ENCODE data around the gene CHSY1.
A peak's percentile ranks its signal among the peaks of the same experiment; 100 is the strongest.

The CHSY1 gene

DNA sequence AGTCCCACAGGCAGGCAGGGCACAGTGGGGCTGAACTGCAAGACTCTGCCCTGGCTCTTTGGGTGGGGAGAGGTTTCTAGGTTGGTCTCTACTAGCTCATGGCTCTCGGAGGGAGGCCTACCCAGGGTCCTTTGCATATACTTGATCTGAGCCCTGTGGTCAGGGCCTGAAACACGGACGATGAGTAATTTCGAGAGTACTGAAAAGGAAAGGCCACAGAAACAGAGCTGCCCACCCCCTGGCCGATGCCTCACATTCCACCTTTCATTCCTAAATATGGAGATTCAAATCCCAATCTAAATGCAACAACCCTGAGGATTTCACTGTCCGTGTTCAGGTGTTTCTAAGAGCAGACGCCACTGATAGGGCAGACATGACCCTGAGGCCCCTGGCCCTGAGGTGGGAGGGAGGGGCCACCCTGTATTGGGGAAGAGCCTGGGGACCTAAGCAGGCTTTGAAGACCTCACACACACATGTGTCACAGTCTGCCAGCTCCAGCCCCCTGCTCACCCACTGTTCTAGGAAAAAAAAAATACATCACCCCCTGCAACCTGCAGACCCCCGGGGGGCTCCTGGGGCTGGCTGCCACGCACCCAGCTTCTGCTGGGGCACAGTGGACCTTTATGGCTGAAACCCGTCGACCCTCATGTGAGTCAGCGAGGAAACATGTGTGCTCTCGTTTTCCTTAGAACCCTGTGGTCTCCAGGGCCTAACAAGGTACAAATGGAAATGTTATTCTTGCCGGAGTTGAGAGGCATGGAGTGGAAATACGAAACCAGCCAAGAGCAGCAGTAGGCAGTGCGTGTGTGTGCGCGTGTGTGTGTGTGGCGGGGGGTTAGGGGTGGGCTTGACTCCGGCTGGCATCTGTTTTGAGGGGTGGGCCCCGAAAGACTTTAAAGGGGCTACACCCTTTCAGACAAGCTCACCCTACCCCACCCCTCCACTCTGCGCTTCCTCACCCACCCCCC is 112.7 kb downstream of the CHSY1 start:
- H3K27me3 ChIP-seq (ENCODE audit: control insufficient read depth in 2 of 2, insufficient read depth in 2 of 2, low read length in 2 of 2), result no peaks in the 10 kb centered on the region
- H3K27ac ChIP-seq (ENCODE audit: low read depth in 2 of 2, low read length in 2 of 2), result no peak overlapping the region

DNA sequence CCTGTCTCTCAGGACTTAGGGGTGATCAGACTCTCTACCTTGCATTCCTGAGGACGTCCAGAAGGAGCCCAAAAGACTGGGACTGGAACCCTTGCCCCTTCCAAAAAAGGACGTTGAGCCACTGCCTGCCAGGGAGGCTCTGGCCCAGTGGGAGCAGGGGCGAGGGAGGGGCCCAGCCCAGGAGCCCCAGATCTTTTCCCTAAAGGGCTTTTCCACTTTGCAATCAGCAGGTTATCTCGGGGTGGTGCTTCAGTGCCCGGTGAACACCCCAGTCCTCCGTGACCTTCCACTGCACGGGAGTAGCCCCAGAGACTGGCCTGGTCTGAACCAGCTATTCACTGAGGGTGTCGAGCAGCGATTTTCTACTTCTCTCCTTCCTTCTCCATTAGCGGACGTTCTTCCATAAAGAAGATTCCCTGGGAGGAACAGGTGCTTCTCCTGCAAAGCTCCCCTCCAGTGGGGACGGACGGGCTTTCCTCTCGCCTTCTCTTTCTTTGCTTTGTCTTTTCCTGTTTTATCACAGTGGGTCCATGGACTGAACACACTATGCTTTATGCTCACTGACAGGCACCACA is 113.7 kb downstream of the CHSY1 start:
- H3K4me3 ChIP-seq (ENCODE audit: low read length in 2 of 2), result no peak overlapping the region
- no peak overlapping the region for H3K9ac ChIP-seq (ENCODE audit: low read depth in 1 of 2, low read length in 2 of 2)
- no peaks in the 10 kb centered on the region for H3K36me3 ChIP-seq (ENCODE audit: control insufficient read depth in 2 of 2, insufficient read depth in 2 of 2, low read length in 2 of 2)
- H3K4me1 ChIP-seq (ENCODE audit: control insufficient read depth in 2 of 2, insufficient read depth in 2 of 2, low read length in 2 of 2), result peaks cover 4 to 10% of the 10 kb centered on the region in 2 donors
- H3K9me3 ChIP-seq (ENCODE audit: control insufficient read depth in 2 of 2, low read length in 2 of 2), result no peaks in the 10 kb centered on the region
- H3K27me3 ChIP-seq (ENCODE audit: control insufficient read depth in 2 of 2, insufficient read depth in 2 of 2, low read length in 2 of 2), result no peaks in the 10 kb centered on the region
- no peak overlapping the region for H3K27ac ChIP-seq (ENCODE audit: low read depth in 2 of 2, low read length in 2 of 2)

More for the DNA sequence above, 112.7 kb downstream of the CHSY1 start:
- Histone ChIP-seq H3K4me1 (ENCODE audit: control insufficient read depth in 2 of 2, insufficient read depth in 2 of 2, low read length in 2 of 2) (peaks cover 4 to 10% of the 10 kb centered on the region in 2 donors), H3K9me3 (ENCODE audit: control insufficient read depth in 2 of 2, low read length in 2 of 2) (no peaks in the 10 kb centered on the region), H3K36me3 (ENCODE audit: control insufficient read depth in 2 of 2, insufficient read depth in 2 of 2, low read length in 2 of 2) (no peaks in the 10 kb centered on the region), H3K9ac (ENCODE audit: low read depth in 1 of 2, low read length in 2 of 2) (no peak overlapping the region), H3K4me3 (ENCODE audit: low read length in 2 of 2) (no peak overlapping the region)

DNA sequence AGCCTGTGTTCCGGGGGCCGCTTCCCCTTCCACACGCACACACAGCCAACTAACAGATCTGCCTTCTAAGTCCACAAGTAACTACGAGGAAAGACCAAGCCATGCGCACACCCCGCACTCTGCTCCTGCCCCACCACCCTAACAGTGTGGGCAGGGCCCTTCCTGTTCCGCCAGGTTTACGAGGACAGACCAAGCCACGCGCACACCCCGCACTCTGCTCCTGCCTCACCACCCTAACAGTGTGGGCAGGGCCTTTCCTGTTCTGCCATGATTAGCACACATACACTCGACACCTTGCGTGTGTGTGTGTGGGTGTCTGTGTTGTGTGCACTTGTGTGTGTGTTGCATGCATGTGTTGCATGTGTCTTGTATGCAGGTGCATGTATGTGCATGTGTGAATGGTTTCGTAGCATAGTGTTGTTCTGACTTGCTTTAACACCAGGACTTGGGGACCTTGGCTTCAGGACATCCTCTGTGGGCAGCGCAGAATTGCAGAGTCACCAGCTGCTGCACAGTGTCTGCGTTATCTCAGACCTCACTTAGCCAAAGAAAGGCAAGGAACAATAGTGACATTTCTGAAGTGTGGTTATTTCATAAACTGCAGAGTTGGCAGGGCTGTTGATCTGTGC is 114.4 kb downstream of the CHSY1 start:
- Histone ChIP-seq H3K36me3 (ENCODE audit: control insufficient read depth in 2 of 2, insufficient read depth in 2 of 2, low read length in 2 of 2) (no peaks in the 10 kb centered on the region), H3K9ac (ENCODE audit: low read depth in 1 of 2, low read length in 2 of 2) (no peak overlapping the region), H3K27me3 (ENCODE audit: control insufficient read depth in 2 of 2, insufficient read depth in 2 of 2, low read length in 2 of 2) (no peaks in the 10 kb centered on the region), H3K9me3 (ENCODE audit: control insufficient read depth in 2 of 2, low read length in 2 of 2) (no peaks in the 10 kb centered on the region), H3K27ac (ENCODE audit: low read depth in 2 of 2, low read length in 2 of 2) (peak overlapping the region in 1 of 2 donors; percentile 9), H3K4me1 (ENCODE audit: control insufficient read depth in 2 of 2, insufficient read depth in 2 of 2, low read length in 2 of 2) (peaks cover 4 to 10% of the 10 kb centered on the region in 2 donors), H3K4me3 (ENCODE audit: low read length in 2 of 2) (no peak overlapping the region)

DNA sequence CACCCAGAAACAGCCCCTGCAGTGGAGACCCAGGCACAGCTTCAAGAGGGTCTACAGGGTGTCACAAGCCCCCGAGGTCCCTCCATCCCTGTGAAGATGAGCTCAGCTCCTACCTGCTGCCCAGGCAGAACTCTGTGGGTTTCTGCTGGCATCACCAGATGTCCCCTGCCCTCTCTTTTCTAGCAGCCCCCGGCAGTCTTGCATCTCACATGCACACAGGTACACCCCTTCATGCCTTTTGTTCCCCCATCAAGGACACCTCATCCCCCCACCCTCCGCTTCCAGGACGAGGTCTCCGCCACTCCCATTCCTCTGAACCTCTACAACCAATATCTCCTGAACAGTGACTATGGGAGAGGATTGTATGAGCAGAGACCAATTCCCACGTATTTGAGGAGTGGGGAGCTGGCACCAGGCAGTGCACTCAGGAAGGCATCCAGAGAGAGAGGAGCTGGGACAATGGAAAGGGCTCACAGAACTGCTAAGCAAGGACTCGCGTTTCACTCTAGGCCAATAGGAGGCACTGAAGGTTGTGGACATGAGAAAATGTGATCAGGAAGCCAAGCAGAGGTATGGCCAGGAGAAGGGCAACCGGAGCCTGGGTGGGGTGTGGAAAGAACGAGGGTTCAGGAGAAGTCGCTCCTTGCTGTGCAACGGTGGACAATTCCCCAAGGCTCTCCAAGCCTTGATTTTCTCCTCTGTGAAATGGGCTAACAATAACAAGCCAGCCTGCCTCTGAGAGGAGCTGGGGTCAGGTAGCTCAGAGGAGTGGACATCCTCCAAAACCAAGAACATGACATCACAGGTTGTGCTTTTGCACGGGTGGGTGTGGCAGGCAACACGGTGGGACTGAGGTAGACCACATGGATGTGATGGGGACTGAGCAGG is 115.2 kb downstream of the CHSY1 start:
- Histone ChIP-seq H3K9me3 (ENCODE audit: control insufficient read depth in 2 of 2, low read length in 2 of 2) (no peaks in the 10 kb centered on the region), H3K36me3 (ENCODE audit: control insufficient read depth in 2 of 2, insufficient read depth in 2 of 2, low read length in 2 of 2) (no peaks in the 10 kb centered on the region), H3K4me3 (ENCODE audit: low read length in 2 of 2) (no peak overlapping the region), H3K9ac (ENCODE audit: low read depth in 1 of 2, low read length in 2 of 2) (no peak overlapping the region), H3K27ac (ENCODE audit: low read depth in 2 of 2, low read length in 2 of 2) (no peak overlapping the region), H3K4me1 (ENCODE audit: control insufficient read depth in 2 of 2, insufficient read depth in 2 of 2, low read length in 2 of 2) (peaks cover 4 to 10% of the 10 kb centered on the region in 2 donors), H3K27me3 (ENCODE audit: control insufficient read depth in 2 of 2, insufficient read depth in 2 of 2, low read length in 2 of 2) (no peaks in the 10 kb centered on the region)

DNA sequence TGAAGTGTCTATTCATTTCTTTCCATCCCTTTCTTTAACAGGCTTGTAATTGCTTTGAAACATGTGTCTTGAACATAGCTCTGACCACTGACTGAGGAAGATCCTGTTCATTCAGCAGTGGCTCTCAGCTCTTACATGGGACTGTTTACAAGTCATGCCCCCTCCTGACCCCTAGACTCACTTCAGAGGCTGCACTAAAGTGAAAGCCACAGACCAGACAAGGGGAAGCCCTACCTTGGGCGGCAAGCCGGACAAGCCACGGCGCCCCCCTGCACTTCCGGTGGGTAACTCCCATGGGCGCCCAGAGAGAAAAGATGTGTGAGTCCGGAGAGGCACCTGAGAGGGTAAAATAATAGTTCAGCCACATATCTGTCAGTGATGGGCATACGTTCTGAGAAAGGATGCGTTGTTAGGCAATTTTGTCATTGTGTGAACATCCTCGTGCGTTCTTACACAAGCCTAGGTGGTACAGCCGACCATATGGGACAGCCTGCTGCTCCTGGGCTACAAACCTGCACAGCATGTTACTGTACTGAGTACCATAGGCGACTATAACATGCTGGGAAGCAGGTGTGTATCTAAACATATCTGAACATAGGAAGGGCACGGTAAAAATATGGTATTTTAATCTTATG is 116.2 kb downstream of the CHSY1 start:
- Histone ChIP-seq H3K36me3 (ENCODE audit: control insufficient read depth in 2 of 2, insufficient read depth in 2 of 2, low read length in 2 of 2) (no peaks in the 10 kb centered on the region), H3K9me3 (ENCODE audit: control insufficient read depth in 2 of 2, low read length in 2 of 2) (no peaks in the 10 kb centered on the region), H3K4me3 (ENCODE audit: low read length in 2 of 2) (peak overlapping the region in 1 of 2 donors; percentile 7), H3K27me3 (ENCODE audit: control insufficient read depth in 2 of 2, insufficient read depth in 2 of 2, low read length in 2 of 2) (no peaks in the 10 kb centered on the region), H3K9ac (ENCODE audit: low read depth in 1 of 2, low read length in 2 of 2) (no peak overlapping the region), H3K4me1 (ENCODE audit: control insufficient read depth in 2 of 2, insufficient read depth in 2 of 2, low read length in 2 of 2) (peaks cover 4 to 10% of the 10 kb centered on the region in 2 donors), H3K27ac (ENCODE audit: low read depth in 2 of 2, low read length in 2 of 2) (no peak overlapping the region)

DNA sequence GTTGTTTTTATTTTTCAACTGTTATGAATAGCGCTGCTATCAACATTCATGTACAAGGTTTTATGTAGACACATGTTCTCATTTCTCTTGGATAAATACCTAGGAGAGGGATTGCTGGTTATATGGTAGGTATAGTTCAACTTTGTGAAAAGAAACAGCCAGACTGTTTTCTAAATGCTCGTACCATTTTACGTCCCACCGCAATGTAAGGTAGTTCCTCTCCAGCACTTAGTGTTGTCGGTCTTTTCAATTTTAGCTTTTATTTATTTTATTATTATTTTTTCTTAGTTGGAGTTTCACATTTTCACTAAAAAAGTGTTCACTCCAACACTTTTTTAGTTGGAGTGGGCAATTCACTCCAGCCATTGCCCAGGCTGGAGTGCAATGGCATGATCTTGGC is 117.1 kb downstream of the CHSY1 start:
- H3K9me3 ChIP-seq (ENCODE audit: control insufficient read depth in 2 of 2, low read length in 2 of 2), result no peaks in the 10 kb centered on the region
- no peak overlapping the region for H3K27ac ChIP-seq (ENCODE audit: low read depth in 2 of 2, low read length in 2 of 2)
- H3K4me3 ChIP-seq (ENCODE audit: low read length in 2 of 2), result no peak overlapping the region
- no peak overlapping the region for H3K9ac ChIP-seq (ENCODE audit: low read depth in 1 of 2, low read length in 2 of 2)
- no peaks in the 10 kb centered on the region for H3K27me3 ChIP-seq (ENCODE audit: control insufficient read depth in 2 of 2, insufficient read depth in 2 of 2, low read length in 2 of 2)
- peaks cover 4 to 10% of the 10 kb centered on the region in 2 donors for H3K4me1 ChIP-seq (ENCODE audit: control insufficient read depth in 2 of 2, insufficient read depth in 2 of 2, low read length in 2 of 2)
- no peaks in the 10 kb centered on the region for H3K36me3 ChIP-seq (ENCODE audit: control insufficient read depth in 2 of 2, insufficient read depth in 2 of 2, low read length in 2 of 2)

DNA sequence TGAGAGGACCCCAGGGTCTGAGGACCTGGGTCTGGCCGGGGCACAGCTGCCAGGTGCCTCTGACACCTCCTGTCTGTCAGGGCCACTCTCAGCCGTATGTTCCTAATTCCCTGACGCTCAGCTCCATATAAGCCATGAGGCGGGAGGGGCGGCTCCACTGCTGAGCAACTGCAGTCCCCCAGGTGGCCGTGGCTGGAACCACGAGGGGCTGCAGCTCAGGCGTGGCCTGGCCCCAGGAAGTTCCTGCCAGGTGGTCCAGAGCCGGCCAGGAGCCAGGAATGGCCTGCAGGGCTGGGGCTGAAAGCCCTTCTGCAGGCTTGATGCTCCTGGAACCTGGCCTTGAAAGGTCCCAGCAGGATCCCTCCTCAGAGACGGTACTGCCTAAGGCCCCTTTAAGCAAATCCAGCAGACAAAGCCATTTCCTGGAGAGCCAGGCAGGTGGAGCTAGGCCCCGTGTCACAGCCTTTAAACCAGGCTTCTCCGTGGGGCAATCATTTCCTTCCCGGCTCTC is 118.0 kb downstream of the CHSY1 start:
- Histone ChIP-seq H3K4me3 (ENCODE audit: low read length in 2 of 2) (no peak overlapping the region), H3K9me3 (ENCODE audit: control insufficient read depth in 2 of 2, low read length in 2 of 2) (no peaks in the 10 kb centered on the region), H3K4me1 (ENCODE audit: control insufficient read depth in 2 of 2, insufficient read depth in 2 of 2, low read length in 2 of 2) (peaks cover 4 to 10% of the 10 kb centered on the region in 2 donors), H3K27ac (ENCODE audit: low read depth in 2 of 2, low read length in 2 of 2) (no peak overlapping the region), H3K27me3 (ENCODE audit: control insufficient read depth in 2 of 2, insufficient read depth in 2 of 2, low read length in 2 of 2) (no peaks in the 10 kb centered on the region), H3K9ac (ENCODE audit: low read depth in 1 of 2, low read length in 2 of 2) (no peak overlapping the region), H3K36me3 (ENCODE audit: control insufficient read depth in 2 of 2, insufficient read depth in 2 of 2, low read length in 2 of 2) (no peaks in the 10 kb centered on the region)

DNA sequence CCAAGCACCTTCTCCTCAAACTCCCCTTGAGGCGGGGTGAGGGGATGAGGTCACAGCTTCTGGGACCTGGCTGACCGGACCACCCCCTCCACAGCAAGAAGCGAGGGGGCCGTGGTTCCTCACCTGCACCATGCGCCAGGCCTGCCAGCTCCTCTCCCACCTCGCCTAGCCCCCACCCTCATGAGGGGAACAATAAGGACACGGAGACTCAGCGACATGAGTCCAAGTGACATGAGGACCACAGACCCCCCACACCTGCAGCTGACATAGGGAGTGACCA is 118.7 kb downstream of the CHSY1 start:
- peaks cover 4 to 13% of the 10 kb centered on the region in 2 donors for H3K4me1 ChIP-seq (ENCODE audit: control insufficient read depth in 2 of 2, insufficient read depth in 2 of 2, low read length in 2 of 2)
- no peaks in the 10 kb centered on the region for H3K27me3 ChIP-seq (ENCODE audit: control insufficient read depth in 2 of 2, insufficient read depth in 2 of 2, low read length in 2 of 2)
- H3K27ac ChIP-seq (ENCODE audit: low read depth in 2 of 2, low read length in 2 of 2), result no peak overlapping the region
- no peaks in the 10 kb centered on the region for H3K9me3 ChIP-seq (ENCODE audit: control insufficient read depth in 2 of 2, low read length in 2 of 2)
- no peak overlapping the region for H3K4me3 ChIP-seq (ENCODE audit: low read length in 2 of 2)
- H3K36me3 ChIP-seq (ENCODE audit: control insufficient read depth in 2 of 2, insufficient read depth in 2 of 2, low read length in 2 of 2), result no peaks in the 10 kb centered on the region
- no peak overlapping the region for H3K9ac ChIP-seq (ENCODE audit: low read depth in 1 of 2, low read length in 2 of 2)

DNA sequence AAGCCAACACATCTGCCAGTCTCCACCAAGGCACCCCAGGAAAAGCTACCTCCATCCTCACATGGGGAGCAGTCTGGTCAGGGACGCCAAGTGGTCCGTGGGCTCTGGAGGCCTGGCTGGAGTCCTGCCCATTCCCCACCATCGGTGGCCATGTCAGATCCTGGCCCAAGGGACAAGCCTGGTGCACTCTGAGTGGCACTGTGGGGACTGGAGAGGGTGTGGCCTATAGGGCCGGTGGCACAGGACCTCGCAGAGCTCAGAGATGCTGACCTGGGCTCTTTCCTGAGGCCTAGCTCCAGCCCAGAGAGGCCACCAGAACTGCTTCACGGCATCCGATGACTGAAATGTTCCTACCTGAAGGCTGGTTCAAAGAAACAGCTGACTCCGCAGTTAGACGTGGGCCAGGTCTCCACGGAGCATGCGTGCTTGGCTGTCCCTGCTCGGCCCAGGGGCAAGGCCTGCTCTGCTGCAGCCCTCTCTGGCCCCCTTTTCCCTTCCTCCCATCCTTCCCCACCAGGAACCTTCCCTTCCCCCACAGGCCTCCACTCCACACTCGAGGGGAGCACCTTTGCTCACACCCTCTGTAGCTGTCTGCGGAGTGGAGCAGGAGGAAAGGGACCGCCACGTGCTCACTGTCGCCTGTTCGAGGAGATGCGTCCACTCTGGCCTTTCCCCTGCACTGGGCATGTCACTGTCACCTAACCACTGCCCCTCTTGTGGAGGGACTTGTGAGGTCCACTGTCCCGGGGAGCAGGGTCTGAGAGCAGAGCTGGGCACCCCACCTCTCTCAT is 119.3 kb downstream of the CHSY1 start:
- no peak overlapping the region for H3K4me3 ChIP-seq (ENCODE audit: low read length in 2 of 2)
- H3K9me3 ChIP-seq (ENCODE audit: control insufficient read depth in 2 of 2, low read length in 2 of 2), result no peaks in the 10 kb centered on the region
- no peak overlapping the region for H3K9ac ChIP-seq (ENCODE audit: low read depth in 1 of 2, low read length in 2 of 2)
- H3K36me3 ChIP-seq (ENCODE audit: control insufficient read depth in 2 of 2, insufficient read depth in 2 of 2, low read length in 2 of 2), result no peaks in the 10 kb centered on the region
- H3K4me1 ChIP-seq (ENCODE audit: control insufficient read depth in 2 of 2, insufficient read depth in 2 of 2, low read length in 2 of 2), result peaks cover 4 to 18% of the 10 kb centered on the region in 2 donors
- no peaks in the 10 kb centered on the region for H3K27me3 ChIP-seq (ENCODE audit: control insufficient read depth in 2 of 2, insufficient read depth in 2 of 2, low read length in 2 of 2)
- H3K27ac ChIP-seq (ENCODE audit: low read depth in 2 of 2, low read length in 2 of 2), result no peak overlapping the region
